Sigmoid colon (tissue), 4 donors: ENCODE results near the gene NTPCR.

Experiments used
- POLR2A ChIP-seq, 2 donors: fragments of 450-650 bp; IDR thresholded peaks; one replicate each; pipeline ENCODE4 v1.6.1; 2016; ENCODE audit warnings: antibody characterized with exemption in 2 of 2, mild to moderate bottlenecking in 2 of 2, moderate library complexity in 2 of 2
- POLR2AphosphoS5 ChIP-seq, 4 donors: sonication (generic); formaldehyde crosslinking; IDR thresholded peaks; one replicate each; pipeline ENCODE4 v1.6.1; 2017; ENCODE audit warnings: antibody characterized with exemption in 4 of 4
- TF ChIP-seq, protein P1 (sequence below), 4 experiments: fragments of 450-650 bp in 3 of 4; fragments of 200-600 bp in 1 of 4; IDR thresholded peaks; one replicate each; pipeline ENCODE4 v1.5.1; 2016 to 2019; ENCODE audit warnings: antibody characterized with exemption in 4 of 4, mild to moderate bottlenecking in 3 of 4, moderate library complexity in 2 of 4

GRCh38 chr1:232964601-232965000, 14.2 kb downstream of the NTPCR start:
- TF ChIP-seq, protein P1, sequence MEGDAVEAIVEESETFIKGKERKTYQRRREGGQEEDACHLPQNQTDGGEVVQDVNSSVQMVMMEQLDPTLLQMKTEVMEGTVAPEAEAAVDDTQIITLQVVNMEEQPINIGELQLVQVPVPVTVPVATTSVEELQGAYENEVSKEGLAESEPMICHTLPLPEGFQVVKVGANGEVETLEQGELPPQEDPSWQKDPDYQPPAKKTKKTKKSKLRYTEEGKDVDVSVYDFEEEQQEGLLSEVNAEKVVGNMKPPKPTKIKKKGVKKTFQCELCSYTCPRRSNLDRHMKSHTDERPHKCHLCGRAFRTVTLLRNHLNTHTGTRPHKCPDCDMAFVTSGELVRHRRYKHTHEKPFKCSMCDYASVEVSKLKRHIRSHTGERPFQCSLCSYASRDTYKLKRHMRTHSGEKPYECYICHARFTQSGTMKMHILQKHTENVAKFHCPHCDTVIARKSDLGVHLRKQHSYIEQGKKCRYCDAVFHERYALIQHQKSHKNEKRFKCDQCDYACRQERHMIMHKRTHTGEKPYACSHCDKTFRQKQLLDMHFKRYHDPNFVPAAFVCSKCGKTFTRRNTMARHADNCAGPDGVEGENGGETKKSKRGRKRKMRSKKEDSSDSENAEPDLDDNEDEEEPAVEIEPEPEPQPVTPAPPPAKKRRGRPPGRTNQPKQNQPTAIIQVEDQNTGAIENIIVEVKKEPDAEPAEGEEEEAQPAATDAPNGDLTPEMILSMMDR (IDR thresholded peaks at IDR 0.05), result no peak
- no peak for TF ChIP-seq POLR2AphosphoS5 (IDR thresholded peaks at IDR 0.05)
- TF ChIP-seq POLR2A (IDR thresholded peaks at IDR 0.05), result no peak
